Measurements from ENCODE around the gene PSMB10.
"Not testable (repeated sequence)": the region's sequence is repeated elsewhere in the genome, so short reads cannot be mapped to it uniquely, and the experiment has no call there.

The PSMB10 gene

DNA sequence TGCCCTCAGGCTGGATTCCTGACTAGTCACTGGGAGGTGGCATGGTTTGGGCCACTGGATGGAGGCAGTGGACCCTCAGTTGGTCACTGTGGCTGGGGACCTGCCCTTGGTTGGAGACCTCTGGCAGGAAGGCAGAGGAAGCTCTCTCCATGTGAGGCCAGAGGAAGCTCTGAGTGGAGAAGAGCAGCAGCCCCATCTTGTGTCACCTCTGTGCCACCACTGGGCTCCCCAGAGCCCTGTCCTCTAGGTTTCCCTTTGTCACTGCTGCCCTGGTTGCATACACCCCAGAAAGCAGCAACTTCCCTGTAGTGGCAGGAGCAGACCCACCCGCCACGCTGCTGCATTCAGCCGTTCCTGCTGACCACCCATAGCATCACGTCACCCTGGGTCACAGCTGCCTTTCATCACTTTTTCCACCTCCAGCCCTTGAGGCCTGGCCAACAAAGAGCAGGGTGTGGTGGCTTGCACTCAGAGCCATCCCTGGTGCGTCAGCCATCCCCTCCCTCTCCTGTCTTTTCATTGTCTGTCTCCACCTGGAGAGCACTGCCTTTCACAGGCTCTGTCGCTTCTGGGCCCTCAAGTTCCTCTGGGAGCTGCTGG is 16.9 kb downstream of the PSMB10 start:
- DNase-seq (ENCODE audit: low spot score), result no peak
- TF ChIP-seq, protein P1, sequence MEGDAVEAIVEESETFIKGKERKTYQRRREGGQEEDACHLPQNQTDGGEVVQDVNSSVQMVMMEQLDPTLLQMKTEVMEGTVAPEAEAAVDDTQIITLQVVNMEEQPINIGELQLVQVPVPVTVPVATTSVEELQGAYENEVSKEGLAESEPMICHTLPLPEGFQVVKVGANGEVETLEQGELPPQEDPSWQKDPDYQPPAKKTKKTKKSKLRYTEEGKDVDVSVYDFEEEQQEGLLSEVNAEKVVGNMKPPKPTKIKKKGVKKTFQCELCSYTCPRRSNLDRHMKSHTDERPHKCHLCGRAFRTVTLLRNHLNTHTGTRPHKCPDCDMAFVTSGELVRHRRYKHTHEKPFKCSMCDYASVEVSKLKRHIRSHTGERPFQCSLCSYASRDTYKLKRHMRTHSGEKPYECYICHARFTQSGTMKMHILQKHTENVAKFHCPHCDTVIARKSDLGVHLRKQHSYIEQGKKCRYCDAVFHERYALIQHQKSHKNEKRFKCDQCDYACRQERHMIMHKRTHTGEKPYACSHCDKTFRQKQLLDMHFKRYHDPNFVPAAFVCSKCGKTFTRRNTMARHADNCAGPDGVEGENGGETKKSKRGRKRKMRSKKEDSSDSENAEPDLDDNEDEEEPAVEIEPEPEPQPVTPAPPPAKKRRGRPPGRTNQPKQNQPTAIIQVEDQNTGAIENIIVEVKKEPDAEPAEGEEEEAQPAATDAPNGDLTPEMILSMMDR (IDR thresholded peaks at IDR 0.05; ENCODE audit: extremely low read depth, missing control alignments), result no peak

DNA sequence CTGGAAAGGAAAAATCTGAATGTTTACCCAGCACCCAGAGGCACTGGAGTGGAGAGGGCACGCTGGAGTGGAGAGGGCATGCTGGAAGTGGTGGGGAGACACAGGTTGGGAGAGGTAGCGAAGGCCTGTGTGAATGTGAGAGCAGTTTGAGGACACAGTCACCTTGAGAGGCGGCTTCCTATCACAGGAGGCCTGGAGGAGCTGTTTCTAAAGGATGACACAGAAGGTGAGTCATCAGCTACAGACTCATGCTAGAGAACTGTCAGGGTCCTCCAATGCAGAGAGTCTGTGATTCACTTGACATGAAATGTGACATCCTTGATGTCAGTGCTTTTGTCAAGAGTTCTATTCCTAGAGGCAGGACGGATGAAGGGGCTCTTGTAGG is 18.8 kb downstream of the PSMB10 start:
- TF ChIP-seq, protein P1 (IDR thresholded peaks at IDR 0.05; ENCODE audit: extremely low read depth, missing control alignments), result no peak
- no peak for DNase-seq (ENCODE audit: low spot score)

DNA sequence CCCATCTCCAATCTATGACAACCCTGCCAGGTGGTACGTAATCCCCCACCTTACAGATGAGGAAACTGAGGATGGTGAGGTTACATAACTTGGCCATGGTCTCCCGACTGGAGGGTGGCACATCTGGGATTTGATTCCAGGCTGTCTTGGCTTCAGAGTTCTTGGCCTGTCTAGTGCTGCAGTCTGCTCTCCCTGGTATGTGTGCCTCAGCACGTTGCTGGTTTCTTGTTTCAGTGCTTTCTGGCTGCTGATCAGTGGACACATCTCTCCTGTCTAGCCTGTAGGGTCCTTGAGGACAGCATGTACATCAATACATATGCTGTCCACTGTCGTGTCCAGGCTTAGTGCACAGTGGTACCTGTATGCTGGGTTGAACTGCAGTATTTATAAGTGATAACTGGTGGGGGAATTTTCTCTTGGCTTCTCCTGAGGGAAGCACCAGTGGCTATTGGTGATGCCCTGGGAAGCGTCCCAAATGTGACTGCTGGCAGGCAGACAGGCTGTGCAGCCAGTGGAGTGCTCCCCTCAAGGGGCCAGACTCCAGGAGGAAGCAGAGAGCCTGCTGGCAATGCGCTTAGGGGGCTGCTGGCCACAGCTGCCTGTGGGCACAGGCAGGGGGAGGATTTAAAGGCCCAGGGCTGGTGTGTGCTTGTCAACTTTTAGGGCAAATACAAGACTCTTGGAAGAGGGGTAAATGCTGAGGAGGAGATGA is 19.4 kb downstream of the PSMB10 start:
- no peak for DNase-seq (ENCODE audit: low spot score)
- TF ChIP-seq, protein P1 (IDR thresholded peaks at IDR 0.05; ENCODE audit: extremely low read depth, missing control alignments), result no peak

DNA sequence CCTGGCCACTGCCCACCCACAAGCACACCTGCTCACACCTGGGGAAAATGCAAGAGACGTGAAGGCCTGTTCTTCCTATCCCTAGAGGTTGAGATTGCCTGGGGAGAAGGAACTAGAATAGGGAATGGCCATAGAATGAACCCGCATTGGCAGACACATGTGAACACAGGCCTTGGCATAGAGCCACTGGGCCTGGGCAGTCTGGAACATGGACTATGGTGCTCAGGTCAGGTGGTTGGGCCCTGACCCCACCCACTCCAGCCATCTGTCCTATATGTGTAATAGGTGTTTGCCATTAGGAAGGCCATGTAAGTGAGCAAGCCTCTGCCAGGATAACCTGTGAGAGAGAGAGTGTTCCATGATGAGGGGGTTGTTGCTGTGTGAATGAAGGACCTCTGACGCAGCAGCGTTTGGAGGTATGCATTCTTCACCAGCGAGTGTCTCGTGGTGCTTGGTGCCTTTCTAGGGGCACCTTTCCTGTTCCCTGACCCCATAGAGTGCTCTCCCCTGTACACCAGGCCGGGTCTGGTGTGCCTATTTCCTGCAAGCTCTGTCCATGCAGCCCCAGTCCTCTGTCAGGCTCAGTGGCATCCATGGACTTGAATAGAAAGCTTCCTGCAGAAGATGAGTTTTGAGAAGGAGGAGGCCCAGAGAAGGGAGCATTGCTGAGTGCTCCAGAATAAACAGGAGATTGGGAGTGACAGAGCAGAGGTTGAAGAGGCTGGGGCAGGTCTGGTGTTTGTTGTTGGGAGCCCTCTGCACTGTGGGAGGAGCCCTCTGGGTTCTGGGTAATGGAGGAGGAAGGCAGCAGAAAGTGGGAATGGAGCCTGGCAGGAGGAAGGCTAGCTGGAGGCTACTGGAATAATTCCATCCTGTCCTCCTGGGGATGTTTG is 20.6 kb downstream of the PSMB10 start:
- no peak for DNase-seq (ENCODE audit: low spot score)
- TF ChIP-seq, protein P1 (IDR thresholded peaks at IDR 0.05; ENCODE audit: extremely low read depth, missing control alignments), result no peak

DNA sequence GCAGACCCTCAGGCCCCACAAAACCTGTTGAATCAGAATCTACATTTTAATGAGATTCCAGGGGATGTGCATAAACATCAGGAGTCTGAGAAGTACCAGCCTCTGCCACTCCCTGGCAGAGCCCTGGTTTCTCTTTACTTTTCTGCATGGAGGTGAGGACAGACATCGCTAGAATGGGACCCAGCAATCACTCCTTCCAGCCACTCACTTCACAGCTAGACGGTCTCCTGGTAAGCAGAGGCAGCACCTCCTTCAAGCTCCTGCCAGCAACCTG is 21.2 kb downstream of the PSMB10 start:
- DNase-seq (ENCODE audit: low spot score), result not testable (repeated sequence)

DNA sequence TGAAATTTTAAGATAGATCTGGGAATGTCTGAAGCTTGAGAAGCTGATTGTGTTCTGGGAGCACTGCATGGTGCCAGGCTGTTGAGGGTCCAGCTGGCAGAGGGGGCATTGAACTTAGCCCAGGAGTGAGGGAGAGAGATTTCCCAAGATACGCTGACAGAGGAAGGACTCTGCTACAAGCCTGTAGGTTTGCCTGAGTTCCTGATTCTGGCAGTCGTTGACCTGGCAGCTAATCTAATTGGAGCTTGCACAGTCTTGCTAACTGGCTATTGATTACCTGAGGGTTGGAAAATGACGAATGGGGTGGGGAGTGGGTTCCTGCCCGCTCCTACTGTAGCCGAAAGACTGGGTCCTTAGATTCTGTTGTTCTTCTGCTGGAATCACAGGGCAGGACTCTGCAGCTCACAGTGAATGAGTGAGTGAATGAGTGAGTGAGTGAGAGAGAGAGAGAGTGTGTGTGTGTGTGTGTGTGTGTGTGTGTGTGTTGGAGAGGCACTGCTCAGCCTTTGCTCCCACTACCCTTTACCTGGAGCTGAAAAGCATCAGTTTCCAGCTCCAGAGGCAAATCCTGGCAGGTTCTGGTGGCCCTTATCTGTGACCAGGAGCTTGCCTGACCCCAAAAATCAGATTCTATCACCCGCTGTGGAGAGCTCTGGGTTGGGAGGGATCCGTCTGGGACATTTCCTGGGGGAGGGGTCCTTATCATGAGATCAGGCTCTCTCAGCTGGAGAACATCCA is 21.7 kb downstream of the PSMB10 start:
- TF ChIP-seq, protein P1 (IDR thresholded peaks at IDR 0.05; ENCODE audit: extremely low read depth, missing control alignments), result no peak

GRCh38 chr16:67910158-67910557 is 26.5 kb downstream of the PSMB10 start:
- DNase-seq (ENCODE audit: low spot score), result no peak
- TF ChIP-seq, protein P1 (IDR thresholded peaks at IDR 0.05; ENCODE audit: extremely low read depth, missing control alignments), result no peak

More for the DNA sequence above, 21.7 kb downstream of the PSMB10 start:
- no peak for DNase-seq (ENCODE audit: low spot score)

All from GM20000 (cell line).